Superior temporal gyrus (tissue), 1 donor: Measurements from ENCODE around the gene KAZN.

Experiments used
- DNase-seq: peaks from one replicate; pipeline ENCODE4 v3.0.0-alpha.2; 2016; ENCODE audit errors: extremely low spot score

KAZN gene

DNA sequence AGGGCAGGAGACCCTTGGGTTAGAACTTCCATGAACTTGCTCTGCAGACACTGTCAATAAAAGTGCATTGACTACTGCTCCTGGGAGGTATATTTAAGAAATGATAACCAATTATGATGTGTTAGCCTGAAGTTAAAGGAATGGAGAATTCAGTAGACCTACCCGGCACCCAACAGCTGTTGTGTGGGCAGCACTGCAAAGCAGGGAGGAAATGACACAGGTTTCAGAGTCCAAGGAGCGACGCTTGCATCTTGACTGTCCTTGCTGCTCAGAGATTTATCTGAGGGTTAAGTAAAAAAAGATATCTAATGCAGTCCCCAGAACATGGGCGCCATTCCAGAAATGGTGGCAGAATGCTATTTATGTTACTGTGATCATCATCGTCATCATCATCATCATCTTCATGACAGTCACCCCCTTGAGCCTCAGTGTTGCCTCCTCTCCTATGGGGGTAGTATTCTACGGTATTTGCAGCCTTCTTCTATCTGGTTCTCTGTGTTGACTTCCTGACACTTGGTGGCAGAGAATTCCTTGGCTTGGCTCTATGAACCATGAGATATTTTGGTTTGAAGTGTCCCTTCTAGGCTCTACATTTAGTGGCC, 225.9 kb downstream of the KAZN start:
- peak; percentile 62 for DNase-seq

DNA sequence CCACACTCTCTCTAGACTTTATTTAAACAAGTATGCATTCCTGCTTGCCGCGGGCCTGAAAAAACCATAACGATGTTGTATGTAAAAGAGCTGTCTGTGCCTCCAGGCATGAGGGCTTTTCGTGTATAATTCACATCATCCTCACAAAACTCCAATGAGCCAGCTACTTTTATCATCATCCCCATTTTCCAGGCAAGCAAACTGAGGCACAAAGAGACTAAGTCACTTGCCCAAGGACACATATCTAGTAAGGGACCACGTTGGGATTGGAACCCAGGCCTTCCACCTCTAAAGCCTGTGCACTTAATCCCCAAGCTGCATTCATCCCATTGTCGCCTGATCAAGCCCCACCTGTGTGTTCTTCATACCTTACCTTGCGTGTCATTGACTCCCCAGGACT, 226.9 kb downstream of the KAZN start:
- no peak for DNase-seq

DNA sequence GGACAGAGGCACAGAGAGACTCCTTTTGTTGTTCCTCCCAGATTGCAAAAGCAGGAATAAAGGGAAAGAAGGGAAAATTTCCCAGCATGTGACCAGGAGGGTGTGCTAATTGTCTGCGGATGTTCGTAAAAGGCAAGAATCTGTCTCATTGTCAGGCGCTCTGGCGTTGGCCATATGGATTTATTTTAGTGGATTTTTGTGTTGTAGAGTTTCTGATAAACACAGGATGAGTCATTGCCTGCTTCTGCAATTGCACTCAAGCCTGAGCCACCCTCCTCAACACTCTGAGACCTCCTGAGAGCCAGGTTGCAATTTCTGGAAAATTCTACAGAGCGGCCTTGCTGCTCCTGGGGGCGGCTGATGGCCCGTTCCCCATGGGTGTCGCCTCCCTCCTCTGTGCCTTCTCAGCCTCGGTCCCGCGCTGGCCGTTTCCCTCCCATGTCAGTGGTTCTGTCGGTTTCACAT, 227.7 kb downstream of the KAZN start:
- DNase-seq, result peak; percentile 69

DNA sequence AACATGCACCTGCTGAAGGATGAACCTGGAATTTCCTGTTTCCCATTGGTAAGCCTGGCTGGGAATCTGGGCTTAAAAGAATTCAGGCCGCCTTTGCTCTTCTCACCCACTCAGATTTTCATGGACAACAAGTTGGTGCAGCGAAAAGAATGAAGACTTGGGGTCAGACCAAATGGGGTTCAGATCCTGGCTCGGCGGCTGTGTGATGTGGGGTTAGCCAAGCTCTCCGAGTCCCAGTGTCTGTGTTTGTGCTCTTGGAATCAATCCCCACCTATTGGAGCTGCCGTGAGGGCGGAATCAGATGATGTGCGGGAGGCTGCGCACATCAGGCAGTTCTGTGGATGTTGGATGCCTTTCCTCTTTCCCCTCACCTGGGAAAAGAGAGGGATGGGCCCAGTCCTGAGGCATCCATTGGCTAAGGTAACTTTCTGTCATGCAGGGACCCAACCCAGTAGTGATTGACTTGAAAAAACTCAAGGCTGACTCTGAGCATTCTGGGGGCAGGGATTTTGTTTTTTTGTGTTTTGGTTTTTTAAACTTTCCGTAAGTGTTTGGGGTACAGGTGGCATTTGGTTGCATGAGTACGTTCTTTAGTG, 228.3 kb downstream of the KAZN start:
- no peak for DNase-seq

DNA sequence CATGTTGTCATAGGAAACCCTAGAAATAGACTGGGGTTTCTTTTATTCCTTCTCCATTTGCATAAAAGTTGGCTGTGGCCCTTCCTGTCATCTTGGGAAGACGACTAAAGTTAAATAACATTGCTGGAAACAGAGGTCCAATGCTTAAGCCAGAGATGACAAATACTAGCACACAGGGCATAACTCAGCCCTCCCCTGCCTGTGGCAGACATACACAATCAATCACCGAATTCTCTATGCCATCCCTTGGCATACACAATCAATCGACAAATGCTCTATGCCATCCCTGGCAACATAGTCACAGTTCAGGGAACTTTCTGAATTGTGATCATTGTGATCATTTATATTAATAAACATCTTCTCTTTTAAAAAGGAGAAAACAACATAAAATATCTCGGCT, 229.4 kb downstream of the KAZN start:
- DNase-seq, result no peak

DNA sequence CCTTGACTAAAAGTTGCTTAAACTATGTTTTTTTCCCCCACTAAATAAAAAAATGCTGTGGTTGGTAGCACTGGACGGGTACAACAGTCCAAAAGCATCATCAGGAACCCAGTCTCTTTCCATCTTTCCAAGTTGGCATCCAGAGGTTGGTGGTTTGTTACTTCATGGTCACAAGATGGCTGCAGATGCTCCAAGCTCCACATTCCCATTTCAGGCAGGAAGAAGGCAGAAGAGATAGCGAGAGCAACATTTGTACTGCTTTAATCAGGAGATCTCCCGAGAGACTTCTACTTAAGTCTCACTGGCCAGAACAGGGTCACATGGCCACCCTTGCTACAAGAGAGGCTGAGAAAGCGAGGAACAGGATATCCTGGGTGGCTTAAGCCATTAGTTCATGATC, 230.2 kb downstream of the KAZN start:
- DNase-seq, result no peak

DNA sequence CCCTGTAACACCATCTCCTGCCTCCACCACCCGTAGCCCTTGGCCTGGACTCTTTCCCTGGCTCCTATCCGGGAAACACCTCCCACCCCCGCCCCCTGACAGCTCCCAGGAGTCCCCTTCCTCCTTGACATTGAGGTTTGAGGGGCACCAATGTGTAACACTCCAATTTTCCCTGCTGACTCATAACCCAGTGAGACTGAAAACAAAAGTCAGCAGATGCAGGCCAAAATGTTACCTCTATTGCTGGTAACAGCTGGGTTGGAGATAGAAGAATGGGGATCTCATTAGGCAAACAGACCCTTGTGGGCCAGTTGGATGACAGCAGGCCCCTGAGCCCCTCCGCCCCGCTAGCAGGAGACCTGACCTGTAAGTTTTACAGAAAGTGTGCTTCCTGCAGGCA, 237.2 kb downstream of the KAZN start:
- no peak for DNase-seq

DNA sequence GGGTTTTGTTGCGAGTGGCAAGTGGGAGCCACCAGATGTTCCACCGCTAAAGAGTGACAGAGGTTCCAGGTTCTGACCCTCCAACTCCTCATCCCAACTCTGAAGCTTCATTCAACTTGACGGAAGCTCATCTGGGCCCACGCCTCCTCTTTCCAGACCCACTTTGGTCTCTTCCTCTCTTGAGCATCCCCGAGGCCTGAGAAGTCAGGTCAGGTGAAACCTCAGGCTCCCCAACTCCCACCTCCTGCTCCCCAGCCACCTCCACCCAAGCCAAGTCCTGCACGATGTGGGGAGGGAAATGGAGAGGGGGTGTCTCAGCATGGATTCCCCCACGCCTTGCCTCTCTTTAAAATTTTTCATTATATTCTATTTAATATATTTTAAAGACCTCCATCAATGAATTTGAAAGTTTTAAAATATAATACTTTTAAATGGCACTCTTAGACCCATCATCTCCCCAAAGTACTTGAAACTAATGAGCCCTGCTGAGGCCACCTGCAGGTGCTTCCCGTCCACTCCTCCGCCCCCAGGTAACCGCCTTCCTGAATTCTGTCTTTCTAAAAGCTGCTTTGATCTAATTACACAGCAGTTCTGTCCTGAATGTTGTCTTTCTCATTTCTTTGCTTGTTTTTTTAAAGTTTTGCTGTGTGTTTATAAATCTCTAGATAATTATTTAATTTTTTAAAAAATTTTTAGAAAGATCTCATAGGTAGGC, 238.1 kb downstream of the KAZN start:
- no peak for DNase-seq

DNA sequence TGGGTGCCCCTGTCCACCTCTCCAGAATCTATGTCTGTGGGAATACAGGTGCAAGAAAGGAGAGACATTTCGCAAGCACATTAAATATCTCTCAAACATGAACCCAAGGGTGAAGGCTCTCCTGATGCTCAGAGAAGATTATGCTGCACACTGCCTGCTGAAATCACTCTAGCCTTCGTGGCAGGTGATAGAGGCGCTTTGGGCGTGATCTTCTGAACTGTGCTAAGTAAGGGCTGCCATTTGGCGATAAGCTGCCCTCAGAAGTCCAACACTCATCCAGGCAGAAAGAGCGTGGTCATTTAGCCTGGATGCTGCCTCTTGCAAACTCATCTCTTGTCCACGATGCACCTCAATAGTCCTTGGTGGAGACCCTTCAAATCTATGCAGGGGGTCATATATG, 241.9 kb downstream of the KAZN start:
- DNase-seq, result no peak

DNA sequence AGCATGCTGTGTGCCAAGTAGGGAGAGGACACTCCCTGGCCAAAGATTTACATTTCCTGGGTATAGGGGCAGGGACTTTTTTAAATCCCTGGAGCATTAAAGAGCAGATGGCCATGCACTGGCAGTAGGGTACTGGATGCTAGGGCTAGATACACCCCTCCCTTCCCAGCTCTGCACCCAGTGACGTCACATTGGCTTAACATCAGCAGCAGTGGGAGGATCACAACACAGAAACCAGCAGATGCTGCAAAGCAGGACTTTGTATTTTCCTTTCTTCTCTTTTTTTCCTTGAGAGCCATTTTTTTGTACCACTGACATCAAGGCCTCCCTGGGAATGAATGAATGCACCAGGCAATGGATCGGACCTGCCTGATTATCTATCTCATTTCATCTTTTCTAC, 243.0 kb downstream of the KAZN start:
- no peak for DNase-seq

DNA sequence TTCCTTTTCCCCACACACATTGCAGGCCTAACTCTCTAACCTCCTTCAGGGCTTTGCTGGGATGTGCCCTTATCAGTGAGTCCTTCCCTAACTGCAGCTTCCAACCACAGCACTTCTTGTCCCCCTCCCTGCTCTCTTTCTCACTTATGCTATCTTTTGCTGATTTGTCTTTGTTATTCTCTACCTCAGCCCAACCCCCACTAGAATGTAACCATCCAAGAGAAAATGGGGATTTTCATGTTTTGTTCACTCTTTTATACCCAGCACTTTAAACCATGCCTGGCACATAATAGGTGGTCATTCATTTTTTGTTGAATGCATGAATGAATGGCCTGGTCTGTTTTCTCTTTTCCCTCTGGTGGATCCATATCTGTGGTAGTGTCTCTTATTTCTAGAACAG, 243.5 kb downstream of the KAZN start:
- no peak for DNase-seq

DNA sequence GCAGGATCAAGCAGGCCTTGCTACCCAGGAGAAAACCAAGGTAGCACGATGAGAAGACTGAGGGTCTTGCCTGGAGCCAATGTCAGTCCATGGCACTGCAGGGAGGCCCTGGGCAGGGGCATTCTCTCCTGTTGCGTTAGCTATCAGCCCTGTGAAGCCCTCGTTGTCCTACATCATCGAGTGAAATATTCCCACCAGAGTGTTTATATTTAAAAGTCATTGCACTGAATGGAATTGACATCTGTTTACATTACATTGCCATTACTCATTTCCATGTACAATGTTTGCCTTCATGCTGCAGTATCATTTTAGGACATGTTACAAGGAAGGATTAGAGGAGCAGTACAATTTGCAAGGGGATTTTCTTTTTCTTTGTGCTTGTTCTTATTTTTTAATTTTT, 243.9 kb downstream of the KAZN start:
- no peak for DNase-seq

DNA sequence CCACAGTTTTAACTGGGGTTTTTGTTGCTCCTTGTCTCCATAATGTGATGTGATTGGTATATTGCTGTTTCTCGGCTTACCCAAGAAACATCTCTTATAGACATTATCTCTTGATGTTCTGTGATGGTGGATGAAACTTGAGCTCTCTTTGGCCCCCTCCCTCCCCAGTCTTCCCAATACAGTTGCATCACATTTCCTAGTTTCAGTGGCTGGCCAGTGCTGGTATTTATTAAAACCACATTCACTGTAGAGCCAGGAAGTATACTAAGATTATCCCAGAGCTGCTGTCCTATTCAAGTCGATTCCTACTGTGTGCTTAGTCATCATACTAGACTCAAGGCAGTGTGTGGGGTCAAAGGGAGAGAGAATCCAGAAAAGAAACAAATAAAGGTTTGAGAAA, 244.4 kb downstream of the KAZN start:
- DNase-seq, result no peak

DNA sequence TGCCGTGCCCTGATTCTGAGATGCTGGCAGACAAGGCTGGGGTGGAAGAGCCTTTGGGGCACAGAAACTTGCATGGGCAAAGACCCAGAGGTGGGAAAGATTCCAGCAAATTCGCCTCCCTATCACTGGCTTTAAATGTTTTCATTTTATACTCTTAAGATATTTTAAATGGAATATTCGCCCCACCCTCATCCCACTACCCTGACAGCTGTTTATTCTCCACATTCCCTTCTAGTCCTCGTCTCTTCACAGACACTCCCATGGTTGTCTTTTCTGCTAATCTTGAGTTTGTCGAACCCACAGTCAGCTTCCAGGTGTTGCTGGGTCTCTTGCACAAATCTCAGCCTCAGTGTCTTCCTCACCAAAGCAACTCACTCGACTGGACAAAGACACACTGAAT, 245.0 kb downstream of the KAZN start:
- DNase-seq, result no peak

DNA sequence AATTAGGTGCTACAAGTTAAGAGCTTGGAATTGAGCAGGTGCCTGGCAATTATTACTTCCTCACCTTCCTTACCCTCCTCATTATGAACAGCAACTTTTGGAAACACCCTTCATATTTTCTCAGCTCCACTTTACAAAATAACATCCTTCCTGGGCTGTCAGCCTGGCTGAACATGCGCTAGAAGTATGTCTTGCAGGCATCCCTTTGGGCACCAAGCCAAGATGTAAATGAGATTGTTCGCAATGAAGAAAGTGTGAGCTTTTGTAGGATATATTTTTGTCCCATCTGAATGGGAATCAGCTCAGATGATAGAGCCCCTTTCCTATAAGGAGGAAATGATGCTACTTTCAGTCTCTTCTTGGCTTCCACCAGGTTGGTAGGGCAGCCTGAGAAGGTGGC, 245.9 kb downstream of the KAZN start:
- DNase-seq, result no peak

DNA sequence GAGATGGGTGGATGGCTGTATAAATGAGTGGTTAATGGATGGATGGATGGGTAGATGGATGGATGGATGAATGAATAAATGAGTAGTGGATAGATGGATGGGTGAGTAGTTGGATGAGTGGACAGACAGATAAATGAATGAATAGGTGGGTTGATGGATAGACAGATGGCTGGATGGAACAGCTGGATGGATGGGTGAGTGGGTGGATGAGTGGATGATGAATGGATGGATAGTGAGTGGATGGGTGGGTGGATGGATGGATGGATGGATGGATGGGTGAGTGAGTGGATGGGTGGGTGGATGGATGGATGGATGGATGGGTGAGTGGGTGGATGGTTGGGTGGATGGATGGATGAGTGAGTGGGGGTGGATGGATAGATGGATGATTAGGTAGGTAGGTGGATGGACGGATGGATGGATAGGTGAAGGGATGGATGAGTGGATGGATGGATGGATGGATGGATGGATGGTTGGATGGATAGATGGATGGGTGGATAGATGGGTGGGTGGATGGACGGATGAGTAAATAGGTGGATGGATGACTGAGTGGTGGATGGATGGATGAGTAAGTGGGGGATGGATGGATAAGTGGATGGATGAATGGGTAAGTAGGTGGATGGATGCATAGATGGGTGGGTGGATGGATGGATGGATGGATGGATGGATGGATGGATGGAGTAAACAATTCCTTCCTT, 246.6 kb downstream of the KAZN start:
- DNase-seq, result no peak

DNA sequence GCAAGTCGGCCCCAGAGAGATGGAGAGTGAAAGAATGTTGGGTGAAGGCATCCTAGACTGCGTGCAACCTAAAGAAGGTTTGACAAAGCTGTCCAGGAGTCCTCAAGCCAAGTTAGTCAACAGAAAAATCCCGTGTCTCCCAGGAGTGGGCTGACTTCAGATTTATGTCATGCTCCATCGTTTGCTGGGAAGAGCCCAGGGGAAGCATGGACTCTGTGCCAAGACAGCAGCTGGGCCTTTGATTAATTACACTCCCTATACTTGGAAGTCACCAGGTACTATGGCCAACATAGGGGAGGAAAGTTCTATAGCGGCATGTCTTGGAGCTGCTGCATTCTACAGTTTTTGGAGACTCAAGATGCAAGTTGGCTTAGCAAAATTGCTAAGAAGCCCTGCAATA, 247.4 kb downstream of the KAZN start:
- DNase-seq, result no peak

DNA sequence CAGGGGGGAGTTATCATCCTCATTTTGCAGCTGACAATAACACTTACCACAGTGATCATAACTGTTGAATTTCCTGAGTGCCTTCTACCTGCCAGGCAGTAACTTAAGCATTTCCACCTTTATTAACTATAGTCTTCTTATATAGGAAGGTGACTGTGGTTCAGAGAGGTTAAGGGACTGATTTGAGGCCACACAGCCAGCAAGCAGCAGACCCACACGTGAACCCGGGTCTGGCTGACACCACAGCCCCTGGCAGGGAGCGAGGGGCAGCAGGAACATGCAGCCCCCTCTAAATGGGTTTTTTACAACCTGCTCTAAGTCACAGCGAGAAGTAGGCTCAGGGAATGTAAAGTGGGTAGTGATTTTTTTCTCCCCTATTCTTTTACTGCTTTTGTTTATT, 248.2 kb downstream of the KAZN start:
- DNase-seq, result no peak

DNA sequence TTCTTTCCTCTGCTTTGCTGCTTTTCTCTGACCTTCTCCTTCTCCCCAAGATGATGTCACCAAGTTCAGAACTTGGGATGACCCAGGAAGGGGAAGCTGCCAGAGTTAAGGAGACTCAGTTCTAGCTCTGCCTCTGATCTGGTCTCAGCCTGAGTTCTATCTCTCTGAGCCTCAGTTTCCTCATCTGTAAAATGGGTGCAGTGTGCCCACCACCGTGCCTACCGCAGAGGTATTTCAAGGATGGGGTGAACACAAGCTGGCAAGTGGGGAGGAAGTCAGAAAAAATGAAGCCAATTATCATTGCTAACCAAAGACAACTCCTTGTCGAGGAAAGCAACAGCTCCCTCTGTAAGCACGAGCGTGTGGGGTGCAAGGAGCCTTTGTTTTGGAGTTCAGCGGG, 249.7 kb downstream of the KAZN start:
- DNase-seq, result no peak

DNA sequence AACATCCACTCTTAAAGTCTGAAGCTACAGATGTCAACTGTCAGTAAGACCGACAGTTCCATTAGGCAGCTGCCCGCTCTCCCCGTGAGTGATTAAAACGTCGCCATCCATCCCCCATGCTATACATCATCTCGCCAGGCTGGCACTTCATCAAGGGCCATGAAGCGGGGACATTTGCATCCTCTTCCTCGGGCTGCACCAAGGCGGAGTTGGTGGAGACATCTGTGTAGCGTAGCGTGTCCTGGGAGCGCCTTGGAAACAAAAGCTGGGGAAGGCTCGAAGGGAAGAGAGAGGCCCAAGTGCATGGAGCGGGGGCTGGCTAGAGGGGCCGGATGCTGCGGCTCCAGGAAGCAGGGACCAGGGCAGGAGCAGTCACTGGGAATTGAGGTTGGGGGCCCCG, 250.1 kb downstream of the KAZN start:
- DNase-seq, result no peak

DNA sequence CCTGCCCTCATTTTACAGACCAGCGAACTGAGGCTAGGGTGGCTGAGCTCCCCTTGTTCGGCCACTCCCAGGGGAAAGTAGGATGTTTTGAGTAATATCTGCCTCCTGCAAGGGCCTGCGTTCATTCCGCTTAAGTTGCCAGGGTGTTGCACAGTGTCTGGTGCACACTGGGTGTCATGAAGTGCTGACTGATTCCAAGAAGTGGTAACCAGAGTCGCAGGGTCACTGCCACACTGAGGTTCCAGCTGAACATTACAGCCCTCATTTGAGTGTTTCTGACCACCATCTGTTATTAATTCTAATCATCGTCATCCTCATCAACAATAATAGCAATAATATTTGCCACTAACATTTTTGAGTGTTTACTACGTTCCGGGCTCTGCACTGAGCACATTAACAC, 250.6 kb downstream of the KAZN start:
- DNase-seq, result no peak

DNA sequence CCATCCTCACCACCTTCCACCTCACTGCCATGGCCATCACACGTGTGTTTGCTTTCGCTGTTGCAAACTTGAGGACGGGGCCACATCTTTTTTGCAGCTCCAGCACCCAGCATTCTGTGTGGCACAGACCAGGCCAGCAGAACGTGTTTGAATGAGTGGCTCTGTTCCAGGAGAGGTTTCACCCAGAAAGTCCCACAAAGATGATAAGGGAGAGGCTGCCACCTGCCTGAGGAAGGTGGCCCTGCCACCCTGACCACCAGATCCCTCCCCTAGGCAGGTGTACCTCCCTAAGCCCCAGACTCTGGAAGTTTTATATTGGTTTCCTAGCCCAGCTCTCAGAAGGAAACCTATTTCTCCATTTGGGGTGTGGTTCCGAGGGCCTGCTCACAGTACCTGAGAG, 252.1 kb downstream of the KAZN start:
- no peak for DNase-seq

DNA sequence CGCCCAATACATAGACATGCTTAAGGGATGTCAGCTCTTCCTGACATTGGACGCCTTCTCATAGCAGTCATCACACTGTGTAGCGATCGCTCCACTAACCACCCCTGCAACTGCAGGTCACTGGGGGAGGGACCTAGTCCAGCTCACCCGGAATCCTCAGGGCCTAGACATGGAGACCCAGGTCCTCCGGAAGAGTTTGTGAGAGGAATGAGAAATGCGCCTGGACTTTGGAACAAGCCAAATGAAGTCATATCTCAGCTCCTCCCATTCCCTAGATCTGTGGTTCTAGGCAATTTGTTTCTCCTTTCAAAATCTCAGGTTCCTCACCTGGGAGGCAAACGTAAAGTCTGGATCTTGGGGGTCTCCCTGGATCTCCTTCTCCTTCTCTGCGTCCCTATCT, 253.3 kb downstream of the KAZN start:
- DNase-seq, result no peak
